Measurements from ENCODE around the gene SLC26A9. TPM values are rescaled to one million over a fixed set of nuclear protein-coding genes. Genes with fewer than 3 reads are reported as not detected.
"Not testable (repeated sequence)": the region's sequence is repeated elsewhere in the genome, so short reads cannot be mapped to it uniquely, and the experiment has no call there.

SLC26A9 gene
- total RNA-seq, 1 experiment from 2014 or later, result 0.15 TPM

- POLR2A ChIA-PET; H3K36me3 Mint-ChIP-seq; CTCF ChIA-PET; H3K27me3 Mint-ChIP-seq (ENCODE audit: low read depth); H3K9me3 Mint-ChIP-seq; ATAC-seq; DNase-seq (ENCODE audit: low spot score); H3K27ac Mint-ChIP-seq; H3K4me1 Mint-ChIP-seq; H3K4me3 Mint-ChIP-seq: not testable (repeated sequence)
Measured at GRCh38 chr1:205873148-205873547, 70.1 kb downstream of the SLC26A9 start.

- Mint-ChIP-seq H3K4me1 (peaks cover 7% of the 10 kb centered on the region), H3K27me3 (ENCODE audit: low read depth) (no peaks in the 10 kb centered on the region; the same call in 1 of the 2 replicates), H3K9me3 (no peaks in the 10 kb centered on the region), H3K27ac (no peak overlapping the region), H3K4me3 (no peak overlapping the region), H3K36me3 (no peaks in the 10 kb centered on the region)
- ATAC-seq (no peak), DNase-seq (ENCODE audit: low spot score) (no peak)
- CTCF ChIA-PET, result no interaction called here
- POLR2A ChIA-PET, result no interaction called here
- no peak for TF ChIP-seq ZNF263 (CRISPR knock-in tag; IDR thresholded peaks at IDR 0.05; ENCODE audit: low read depth)
- no peak for TF ChIP-seq ZNF512 (CRISPR knock-in tag; IDR thresholded peaks at IDR 0.05; ENCODE audit: borderline replicate concordance)
- TF ChIP-seq EMX1 (CRISPR knock-in tag; IDR thresholded peaks at IDR 0.05), result no peak
- TF ChIP-seq ZNF396 (CRISPR knock-in tag; IDR thresholded peaks at IDR 0.05; ENCODE audit: borderline replicate concordance), result no peak
- TF ChIP-seq JAZF1 (CRISPR knock-in tag; IDR thresholded peaks at IDR 0.05), result no peak
- TF ChIP-seq ATF2 (CRISPR knock-in tag; IDR thresholded peaks at IDR 0.05; ENCODE audit: borderline replicate concordance, low read depth), result no peak
- no peak for TF ChIP-seq MAX (CRISPR knock-in tag; IDR thresholded peaks at IDR 0.05)
- no peak for TF ChIP-seq E2F4 (CRISPR knock-in tag; IDR thresholded peaks at IDR 0.05; ENCODE audit: borderline replicate concordance, low read depth)
- no peak for TF ChIP-seq ZNF219 (CRISPR knock-in tag; IDR thresholded peaks at IDR 0.05; ENCODE audit: borderline replicate concordance)
- no peak for TF ChIP-seq MXD4 (CRISPR knock-in tag; IDR thresholded peaks at IDR 0.05; ENCODE audit: borderline replicate concordance)
- TF ChIP-seq ZNF317 (CRISPR knock-in tag; IDR thresholded peaks at IDR 0.05; ENCODE audit: borderline replicate concordance, low read depth), result no peak
- TF ChIP-seq, protein P1, sequence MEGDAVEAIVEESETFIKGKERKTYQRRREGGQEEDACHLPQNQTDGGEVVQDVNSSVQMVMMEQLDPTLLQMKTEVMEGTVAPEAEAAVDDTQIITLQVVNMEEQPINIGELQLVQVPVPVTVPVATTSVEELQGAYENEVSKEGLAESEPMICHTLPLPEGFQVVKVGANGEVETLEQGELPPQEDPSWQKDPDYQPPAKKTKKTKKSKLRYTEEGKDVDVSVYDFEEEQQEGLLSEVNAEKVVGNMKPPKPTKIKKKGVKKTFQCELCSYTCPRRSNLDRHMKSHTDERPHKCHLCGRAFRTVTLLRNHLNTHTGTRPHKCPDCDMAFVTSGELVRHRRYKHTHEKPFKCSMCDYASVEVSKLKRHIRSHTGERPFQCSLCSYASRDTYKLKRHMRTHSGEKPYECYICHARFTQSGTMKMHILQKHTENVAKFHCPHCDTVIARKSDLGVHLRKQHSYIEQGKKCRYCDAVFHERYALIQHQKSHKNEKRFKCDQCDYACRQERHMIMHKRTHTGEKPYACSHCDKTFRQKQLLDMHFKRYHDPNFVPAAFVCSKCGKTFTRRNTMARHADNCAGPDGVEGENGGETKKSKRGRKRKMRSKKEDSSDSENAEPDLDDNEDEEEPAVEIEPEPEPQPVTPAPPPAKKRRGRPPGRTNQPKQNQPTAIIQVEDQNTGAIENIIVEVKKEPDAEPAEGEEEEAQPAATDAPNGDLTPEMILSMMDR (IDR thresholded peaks at IDR 0.05), result no peak
- no peak for TF ChIP-seq ZNF416 (CRISPR knock-in tag; IDR thresholded peaks at IDR 0.05)
- TF ChIP-seq SOX15 (CRISPR knock-in tag; IDR thresholded peaks at IDR 0.05), result no peak
- TF ChIP-seq, protein P2, sequence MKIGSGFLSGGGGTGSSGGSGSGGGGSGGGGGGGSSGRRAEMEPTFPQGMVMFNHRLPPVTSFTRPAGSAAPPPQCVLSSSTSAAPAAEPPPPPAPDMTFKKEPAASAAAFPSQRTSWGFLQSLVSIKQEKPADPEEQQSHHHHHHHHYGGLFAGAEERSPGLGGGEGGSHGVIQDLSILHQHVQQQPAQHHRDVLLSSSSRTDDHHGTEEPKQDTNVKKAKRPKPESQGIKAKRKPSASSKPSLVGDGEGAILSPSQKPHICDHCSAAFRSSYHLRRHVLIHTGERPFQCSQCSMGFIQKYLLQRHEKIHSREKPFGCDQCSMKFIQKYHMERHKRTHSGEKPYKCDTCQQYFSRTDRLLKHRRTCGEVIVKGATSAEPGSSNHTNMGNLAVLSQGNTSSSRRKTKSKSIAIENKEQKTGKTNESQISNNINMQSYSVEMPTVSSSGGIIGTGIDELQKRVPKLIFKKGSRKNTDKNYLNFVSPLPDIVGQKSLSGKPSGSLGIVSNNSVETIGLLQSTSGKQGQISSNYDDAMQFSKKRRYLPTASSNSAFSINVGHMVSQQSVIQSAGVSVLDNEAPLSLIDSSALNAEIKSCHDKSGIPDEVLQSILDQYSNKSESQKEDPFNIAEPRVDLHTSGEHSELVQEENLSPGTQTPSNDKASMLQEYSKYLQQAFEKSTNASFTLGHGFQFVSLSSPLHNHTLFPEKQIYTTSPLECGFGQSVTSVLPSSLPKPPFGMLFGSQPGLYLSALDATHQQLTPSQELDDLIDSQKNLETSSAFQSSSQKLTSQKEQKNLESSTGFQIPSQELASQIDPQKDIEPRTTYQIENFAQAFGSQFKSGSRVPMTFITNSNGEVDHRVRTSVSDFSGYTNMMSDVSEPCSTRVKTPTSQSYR (CRISPR knock-in tag; IDR thresholded peaks at IDR 0.05), result no peak
- no peak for TF ChIP-seq ZNF232 (CRISPR knock-in tag; IDR thresholded peaks at IDR 0.05)
- no peak for TF ChIP-seq AR (CRISPR knock-in tag; IDR thresholded peaks at IDR 0.05)
- TF ChIP-seq ZNF532 (CRISPR knock-in tag; IDR thresholded peaks at IDR 0.05; ENCODE audit: borderline replicate concordance), result no peak
- TF ChIP-seq FOXK1 (CRISPR knock-in tag; IDR thresholded peaks at IDR 0.05), result no peak
Measured at GRCh38 chr1:205870236-205870635, 73.0 kb downstream of the SLC26A9 start.
